ENCODE measurements around the gene ARHGAP10.
A peak's percentile ranks its signal among the peaks of the same experiment; 100 is the strongest.

Gene ARHGAP10

DNA sequence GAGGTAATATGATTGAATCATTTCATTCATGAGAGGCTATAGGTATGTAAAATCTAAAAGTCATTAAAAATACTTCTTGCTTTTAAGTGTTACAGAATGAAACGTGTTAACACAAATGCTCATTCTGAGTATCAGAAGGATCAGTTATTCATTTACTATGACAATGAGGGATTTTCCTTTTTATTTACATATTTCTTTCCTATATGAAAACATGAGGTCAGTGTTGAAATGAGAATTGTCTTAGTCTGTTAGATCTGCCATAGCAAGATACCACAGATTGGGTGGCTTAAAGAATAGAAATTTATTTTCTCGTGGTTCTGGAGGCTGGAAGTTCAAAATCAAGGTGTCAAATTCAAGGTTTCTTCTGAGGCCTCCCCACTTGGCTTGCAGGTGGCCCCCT, 181.2 kb downstream of the ARHGAP10 start:
- no peak for DNase-seq

DNA sequence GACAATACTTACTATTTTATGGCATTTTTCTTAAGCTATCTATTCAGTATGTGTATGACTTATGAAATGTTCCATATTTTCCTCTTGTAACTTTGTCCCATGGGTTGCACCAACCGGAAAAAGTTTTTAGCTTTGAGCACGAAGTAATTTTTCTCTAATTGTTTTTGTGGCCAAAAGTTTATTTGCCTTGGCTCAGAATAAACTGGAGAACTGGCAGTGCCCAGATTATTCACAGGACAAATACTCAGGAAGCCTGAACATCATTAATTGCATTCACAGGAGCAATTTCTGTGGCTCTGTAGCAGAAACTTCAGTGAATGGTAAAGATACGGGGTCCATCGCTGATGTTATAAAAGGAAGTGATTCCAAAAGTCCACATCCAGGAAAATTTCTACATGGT, 184.5 kb downstream of the ARHGAP10 start:
- no peak for DNase-seq

DNA sequence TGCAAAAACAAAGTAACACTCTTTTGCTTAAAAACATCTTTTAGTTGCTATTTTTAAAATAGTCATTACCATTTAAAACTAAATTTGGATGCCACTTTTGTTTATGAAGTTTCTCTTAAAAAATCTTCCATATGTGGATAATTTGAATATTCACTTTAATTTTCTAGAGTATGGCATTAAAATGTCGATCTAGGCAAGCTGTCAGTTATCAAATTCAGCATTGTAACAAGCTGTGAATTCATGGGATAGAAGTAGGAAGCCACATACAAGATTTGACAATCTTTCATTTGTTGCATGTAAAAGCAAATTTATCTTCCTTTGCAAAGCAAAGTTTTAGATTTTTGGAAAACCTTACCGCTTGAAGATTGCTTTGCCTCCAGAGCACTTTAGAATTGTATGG, 191.5 kb downstream of the ARHGAP10 start:
- DNase-seq = no peak

DNA sequence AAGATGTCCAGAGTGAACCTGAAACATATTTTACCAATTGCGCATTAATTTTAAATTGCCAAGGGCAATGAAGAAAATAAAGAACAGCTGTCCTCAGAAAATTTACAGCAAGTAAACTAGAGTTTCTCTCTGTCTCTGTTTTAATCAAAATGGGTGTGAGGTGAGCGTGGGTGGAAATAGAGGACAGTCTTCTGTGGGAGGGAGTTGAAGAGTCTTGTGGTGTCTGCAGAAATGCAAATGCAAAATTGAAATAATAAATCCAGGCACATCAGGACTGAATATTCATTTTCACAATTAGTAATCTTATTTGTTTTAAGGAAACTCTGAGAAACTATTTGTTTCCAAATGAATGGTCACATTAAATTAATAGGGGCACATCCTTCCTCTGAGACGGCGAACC, 192.0 kb downstream of the ARHGAP10 start:
- DNase-seq = no peak

DNA sequence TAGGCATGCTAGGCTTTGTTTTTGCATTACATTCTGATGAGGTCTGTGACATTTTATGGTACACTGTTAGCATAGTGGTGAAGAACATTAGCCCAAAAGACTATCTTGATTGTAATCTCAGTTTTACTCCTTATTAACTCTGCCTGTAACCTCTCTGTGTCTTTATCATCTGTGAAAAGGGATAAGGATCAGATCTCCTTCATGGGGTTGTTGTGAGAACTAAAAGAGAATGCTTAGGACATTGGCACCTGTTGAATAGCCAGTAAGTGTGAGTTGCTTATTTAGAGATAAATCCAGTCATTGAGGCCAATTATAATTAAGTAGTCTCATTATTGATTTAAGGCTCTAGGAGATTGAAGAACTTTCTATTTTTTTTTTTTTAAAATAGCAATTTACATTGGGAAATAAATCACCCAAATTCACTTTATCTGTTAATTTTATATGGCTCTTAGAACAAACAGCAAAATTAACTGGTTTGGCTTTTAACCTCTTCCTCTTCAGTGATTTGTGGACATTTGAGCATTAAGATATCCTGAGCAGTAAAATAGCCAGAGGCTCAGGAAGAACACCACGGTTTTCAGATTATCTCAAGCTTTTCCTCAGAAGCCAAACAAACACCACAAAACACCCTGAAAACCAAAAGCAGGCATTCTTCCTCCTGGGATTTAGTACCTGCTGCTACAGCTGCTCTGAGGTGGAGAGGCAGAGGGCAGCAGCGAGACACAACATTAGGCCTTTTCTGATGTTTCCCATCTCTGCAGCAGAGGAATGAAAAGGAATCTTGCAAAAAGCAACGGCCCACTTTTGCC, 192.9 kb downstream of the ARHGAP10 start:
- DNase-seq = peak in 1 of 5 experiments; percentile 7

DNA sequence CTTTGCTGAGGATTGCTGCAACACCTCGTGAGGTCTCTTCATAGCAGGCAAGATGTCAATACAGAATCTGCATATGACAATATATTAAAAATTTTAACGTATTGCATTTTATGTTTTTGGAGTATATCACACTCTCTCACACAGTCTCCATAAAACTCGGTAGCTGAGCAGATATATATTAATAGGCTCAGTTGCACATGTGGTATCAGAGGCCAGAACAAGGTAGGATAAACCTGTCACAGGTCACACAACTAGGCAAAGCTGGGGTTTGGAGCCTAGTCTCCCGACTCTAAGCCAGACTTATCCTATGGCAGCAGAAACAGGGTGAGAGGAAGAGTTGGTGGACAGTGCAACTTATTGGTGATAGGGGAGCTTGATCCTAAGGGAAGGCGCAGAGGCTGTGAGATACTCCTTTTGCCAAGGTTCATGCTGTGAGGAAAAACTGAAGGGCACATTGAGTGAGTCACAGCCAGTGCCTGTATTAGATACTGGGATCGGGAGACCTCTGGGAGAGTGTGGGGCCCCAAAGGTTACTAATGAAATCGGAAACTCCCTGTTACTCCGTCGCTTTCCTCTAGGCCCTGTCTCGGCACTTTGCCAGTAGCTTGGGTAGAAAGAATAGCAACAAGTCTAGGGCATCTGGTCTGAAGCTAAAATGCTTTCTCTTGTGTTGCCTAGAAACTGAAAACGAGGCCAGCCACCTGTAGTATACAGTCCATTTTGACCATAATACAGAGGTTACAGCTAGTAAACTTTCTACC, 195.7 kb downstream of the ARHGAP10 start:
- no peak for DNase-seq

DNA sequence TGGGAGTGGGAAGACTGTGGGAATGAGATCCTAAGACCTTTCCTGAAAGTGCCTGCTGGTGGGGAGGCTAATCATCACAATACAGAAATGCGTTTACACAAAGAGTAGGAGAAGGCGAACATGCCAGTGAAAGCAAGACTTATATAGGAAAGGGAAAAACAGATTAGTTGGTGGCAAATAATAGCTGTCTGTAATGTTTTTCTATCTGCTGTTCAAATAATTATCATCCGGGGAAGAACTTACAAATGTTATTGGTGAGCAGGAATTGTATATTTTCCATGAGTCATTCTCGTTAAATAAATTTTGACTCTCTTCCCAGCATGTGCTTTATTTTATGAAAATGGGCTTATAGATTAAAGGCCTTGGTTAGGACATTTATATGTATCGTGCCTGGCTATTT, 196.5 kb downstream of the ARHGAP10 start:
- no peak for DNase-seq

DNA sequence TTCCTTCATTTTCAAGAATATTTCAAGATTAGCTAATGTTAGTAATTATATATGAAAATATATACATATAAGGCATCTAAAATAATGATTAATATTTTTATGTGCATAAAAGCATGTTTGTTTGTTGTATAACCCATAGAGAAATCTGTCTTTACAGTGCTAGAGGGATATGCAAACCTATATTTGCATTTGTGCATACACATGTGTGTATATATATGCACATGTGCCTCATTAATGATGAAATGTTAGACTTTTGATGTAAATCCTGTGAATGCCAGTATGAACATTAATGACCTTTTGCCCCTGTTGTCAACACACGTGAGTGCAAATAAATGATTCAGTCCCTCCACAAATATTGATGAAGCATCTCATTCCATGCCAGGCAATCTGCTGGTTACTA, 197.9 kb downstream of the ARHGAP10 start:
- DNase-seq = no peak

DNA sequence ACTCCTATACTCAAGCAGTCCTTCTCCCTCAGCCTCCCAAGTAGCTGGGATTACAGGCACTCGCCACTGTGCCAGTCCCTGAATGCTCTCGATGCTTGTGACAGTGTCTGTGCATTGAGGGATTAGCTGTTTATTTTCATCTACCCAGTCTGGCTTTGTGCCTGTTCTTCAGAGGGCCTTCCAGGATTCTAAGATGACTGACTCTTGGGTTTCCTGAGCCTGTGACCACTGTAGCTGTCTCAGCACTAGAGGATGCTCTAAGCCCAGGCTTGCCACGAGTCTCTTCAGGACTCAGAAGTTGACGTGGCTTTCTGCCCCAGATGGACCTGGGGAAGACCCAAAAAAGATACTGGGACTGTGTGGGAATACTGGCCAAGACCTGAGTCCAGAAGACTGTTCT, 201.4 kb downstream of the ARHGAP10 start:
- DNase-seq = no peak

DNA sequence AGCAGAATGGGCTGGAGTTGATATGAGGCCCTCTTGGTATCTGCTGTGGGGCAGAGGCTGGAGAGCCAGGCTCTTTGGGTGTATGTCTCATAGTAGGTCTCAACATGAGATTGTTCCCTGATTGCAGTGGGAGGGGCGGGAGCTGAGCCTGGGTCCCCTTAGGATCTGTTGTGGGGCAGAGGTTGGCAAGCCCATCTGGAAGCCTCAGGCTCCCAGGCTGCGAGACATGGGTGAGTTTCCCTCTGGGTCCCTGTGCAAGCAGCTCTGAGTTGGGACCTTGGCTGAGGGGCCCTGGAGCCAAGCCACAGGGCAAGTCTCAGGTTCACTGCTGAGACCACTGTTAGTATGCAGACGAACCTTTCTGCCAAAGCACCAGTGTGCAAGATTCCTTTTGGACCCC, 201.9 kb downstream of the ARHGAP10 start:
- no peak for DNase-seq

DNA sequence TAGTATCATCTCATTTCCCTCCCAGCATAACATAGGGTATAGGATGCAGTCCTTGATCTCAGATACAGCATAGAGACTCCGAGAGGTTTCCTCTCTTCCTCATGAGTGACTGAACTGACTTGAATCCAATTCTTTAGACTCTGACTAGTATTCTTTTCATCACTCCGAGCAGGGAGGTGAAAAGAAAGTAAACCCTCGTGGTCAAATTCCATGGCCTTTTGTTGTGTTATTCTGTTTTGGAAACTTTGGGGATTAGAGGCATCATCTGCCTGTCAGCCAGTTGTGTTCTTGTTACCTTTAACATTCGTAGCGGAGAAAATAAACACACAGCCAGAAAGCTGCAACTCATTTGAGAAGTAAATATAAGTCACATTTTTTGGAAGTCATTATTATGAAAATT, 206.6 kb downstream of the ARHGAP10 start:
- no peak for DNase-seq

DNA sequence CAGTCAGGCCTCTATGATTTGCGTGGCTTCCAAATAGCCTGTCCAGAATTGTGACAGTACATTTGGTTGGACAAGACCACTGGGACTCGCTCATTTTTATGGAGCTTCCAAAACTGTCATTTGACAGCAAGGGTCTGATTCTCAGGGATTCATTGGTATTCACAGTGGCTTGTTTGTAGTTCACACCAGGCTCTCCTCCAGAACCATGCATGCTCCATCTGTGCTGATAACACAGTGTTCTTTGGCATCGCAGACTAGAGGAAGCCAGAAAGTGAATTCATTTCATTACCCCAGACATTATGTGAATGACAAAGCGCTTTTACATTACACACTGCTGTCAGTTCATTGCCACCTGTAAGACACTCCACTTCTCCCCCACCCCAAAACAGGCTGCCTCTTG, 208.3 kb downstream of the ARHGAP10 start:
- DNase-seq = peak in 1 of 5 experiments; percentile 30

DNA sequence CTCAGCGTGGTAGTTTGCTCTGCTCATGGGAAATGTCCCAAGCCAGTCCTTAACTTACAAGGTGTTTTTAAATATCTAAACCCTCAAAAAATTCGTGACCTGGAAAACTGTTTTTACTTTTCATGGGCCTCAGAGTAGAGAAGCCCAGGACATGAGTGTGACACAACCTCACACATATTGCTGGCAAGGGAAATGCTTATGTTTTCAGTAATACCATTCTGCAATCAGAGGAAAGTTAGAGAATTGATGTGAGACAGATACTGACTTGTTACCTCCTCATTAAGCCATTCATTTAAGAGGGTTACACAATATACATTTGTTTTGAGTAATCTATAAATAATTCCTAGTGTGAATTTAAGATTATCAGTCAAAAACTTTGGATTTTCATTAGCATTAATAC, 209.5 kb downstream of the ARHGAP10 start:
- no peak for DNase-seq

DNA sequence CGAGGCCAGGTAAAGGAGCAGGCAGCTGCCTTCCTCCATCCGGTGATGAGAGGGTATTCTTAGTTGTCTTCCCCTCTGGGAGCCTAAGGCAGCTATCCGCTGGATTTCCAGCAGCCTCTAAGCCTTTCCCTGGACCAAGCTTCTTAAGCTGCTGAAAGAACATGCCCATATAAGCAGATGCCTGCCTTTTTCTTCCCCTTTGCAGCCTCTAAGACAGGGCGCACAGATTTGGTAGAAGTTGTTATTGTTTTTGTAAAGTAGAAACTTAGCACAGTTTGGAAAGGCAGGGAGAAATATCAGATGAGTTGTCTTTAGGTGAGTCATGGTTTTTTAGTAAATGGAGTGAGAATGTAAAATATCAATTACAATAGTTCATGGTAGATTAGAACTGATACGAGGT, 210.8 kb downstream of the ARHGAP10 start:
- DNase-seq = no peak

DNA sequence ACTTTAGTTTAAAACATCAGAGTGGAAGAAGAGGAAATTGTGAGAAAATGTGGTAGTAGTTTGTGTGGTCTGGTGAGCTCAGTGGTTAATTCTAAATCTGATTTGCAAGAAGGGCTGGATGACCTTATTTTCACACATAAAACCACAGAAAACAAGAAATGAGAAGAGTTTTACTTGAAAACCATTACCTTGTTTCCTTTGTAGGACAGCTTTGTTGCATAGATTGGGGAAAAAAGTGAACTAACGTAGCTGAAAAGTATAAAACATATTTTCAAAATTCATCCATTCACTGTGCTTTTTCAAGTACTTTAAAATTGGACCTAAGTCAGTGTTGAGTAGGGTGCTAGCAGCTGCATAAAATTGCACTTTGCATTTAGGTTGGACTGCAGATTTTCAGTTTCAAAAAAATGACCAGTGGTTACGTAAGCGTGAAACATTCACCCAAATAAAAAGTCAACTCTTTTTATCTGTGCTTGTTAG, 211.3 kb downstream of the ARHGAP10 start:
- DNase-seq = peak in 2 of 5 experiments; percentile 54 to 86

DNA sequence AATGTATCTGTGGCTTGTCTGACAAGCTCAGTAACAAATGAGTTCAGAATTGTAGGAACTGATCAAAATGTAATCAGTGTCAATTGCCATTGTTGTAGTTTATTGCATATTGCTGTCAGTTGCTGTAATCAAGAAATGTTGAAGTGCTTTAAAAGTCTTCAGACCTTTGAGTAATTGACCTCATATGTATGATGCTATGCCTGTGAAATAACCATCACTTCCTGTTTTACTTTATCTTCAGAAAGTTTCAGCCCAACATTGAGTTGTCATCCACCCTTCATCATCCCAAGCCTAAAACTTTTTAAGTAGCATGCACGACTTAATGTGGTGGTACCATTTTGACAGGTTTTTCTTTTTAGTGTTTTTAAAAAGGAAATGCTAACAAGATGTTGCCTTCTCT, 212.4 kb downstream of the ARHGAP10 start:
- DNase-seq = peak in 1 of 5 experiments; percentile 54

DNA sequence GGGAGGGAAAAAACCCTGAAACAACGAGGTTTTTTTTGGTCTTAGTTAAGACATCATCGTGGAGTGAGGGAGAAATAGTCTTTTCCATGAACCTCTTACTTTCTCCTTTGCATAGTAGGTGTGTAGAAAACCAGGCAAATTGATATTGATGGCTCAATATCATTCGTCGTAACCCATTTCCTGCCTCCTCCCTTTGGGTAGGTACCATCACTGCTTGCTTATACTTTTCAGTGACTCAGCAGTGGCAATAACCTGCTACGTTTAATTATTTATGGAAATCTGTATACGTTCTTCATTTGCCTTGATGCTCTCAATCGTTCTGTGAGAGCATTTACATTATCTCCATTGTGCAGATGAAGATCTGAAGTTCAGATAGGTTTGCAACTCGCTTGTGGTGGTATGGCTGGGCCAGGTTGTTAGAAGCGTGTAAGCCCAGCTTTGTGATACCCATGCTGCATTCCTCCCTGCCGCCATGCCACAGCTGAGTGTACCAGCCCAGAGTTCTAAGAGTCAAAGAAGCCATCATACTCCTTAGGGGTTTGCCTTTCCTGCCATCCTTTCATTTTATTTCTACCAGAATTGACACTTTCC, 212.9 kb downstream of the ARHGAP10 start:
- DNase-seq = peak in 1 of 5 experiments; percentile 59

DNA sequence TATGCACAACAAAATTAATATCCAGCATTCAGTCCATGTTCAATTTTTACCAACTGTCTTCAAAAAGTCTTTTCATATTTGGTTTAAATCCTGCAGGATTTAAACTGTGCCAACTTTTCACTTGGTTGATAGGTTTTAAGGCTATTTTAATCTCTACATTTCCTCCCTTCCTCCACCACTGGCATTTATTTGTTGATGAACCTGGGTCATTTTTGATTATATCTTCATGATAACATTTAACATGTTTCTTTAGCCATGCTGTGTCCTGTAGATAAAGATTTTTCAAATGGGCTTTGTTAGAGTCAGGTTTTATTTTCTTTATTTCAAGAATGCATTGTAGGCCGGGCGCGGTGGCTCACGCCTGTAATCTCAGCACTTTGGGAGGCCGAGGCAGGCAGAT, 216.4 kb downstream of the ARHGAP10 start:
- DNase-seq = no peak

DNA sequence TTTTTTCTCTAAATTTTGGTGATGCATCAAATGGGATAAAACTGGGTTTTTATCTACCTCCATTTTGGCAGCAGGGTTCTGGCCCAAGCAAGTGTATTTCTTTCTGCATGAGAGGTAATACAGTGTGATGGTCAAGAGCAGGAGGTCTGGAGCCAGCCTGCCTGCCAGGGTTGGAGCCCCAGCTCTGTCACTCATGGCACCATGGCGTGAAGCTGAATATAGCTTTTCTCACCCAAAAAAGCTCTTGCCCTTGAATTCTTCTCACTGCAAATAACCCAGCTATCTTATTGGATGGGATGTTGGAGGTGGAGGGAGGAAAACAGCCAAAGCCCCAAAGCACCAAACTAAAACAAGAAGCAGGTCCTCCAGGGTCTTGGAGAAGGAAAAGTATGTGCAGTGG, 218.4 kb downstream of the ARHGAP10 start:
- DNase-seq = no peak

DNA sequence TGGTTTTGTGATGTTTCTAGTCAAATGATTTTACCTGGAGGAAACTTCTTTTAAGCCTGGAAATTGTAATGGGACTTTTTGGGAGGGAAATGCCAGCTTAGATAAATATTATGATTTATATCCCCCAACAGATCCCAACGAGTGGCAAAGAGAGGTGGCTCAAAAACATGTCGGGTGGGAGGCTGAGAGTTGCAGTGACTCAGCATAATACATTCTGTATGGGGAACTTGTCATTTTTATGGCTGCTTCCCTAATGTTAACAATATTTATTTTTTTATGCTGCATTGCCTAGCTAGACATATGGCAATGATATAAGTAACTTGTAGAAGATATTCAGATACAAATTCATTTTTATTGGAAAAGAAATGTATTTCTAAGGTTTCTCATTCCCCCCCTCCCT, 219.0 kb downstream of the ARHGAP10 start:
- no peak for DNase-seq

DNA sequence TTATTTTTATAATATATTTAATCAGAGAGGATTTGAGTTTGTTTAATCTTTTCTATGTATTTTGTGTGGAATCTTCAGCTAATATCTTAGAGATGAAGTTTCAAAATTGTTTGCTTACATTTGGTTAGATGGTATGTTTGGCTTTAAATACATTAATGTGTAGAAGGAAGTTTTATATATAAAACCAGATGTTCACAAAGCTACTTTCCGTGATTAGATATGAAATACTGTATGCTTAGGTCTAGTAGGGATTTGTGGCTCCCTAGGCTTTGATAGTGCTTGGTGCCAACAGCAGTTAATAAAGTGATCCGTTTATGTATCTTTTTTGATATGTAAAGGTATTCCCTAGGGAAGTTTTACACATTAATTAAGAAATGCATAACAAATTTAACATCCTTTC, 223.0 kb downstream of the ARHGAP10 start:
- no peak for DNase-seq

DNA sequence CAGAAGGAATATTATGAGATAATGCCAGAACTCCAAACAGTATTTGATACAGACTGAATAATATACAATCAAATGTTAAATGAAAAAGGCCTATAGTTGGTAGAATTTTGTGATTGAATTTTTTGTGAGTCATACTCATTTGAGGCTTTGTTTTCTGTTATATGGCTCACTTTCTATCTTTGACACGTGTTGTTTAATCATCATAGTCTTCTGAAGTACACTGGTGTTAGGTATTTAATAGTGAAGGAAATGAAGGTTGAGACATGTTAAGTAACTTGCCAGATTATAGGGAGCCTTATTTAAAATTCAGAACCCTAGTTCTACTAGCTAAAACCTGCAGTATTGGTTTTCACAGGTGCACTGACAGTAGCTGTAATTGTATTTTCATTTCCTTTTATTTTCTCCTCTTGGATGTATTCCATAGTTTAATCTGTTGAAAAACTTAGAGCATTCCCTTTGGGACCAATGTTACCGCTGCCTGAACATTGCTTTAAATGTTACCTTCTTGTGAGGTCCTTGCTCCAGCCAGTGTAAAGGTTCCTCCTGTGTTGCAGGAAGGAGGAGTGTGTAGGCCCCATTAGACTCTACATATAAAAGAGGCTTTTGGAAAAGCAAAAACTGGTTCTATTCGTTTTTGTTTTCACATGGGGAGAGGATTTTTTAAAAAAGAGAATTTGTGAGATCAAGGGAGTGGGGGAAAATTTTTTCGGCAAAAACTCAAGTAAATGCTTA, 224.1 kb downstream of the ARHGAP10 start:
- DNase-seq = no peak

DNA sequence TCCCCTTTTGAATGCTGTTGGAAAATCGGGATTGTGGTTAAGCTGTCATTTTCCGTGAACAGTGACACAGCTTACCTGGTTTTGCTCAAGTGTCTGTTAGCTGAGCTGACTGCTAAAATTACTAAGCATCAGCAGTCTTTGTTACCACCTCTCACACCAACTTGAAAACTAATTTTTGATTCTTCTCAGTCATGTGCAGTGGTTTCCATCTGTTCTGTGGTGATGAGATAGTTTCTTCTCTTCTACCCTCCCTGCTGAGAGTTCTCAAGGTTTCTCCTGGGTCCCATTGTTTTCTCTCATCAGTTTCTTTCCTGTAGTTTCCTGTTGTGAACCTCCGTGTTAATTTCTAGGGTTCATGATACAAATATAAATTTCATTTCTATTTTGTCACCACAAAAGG, 225.6 kb downstream of the ARHGAP10 start:
- no peak for DNase-seq
